ENCODE results near the gene TEKT5.

Gene TEKT5

GRCh38 chr16:10601444-10602408 lies 93.0 kb downstream of the TEKT5 start:
- Mint-ChIP-seq H3K27ac (no peak overlapping the region), H3K4me1 (ENCODE audit: low read depth) (no peaks in the 10 kb centered on the region), H3K9me3 (ENCODE audit: low read depth) (no peaks in the 10 kb centered on the region), H3K36me3 (no peaks in the 10 kb centered on the region), H3K4me3 (no peak overlapping the region), H3K27me3 (peaks cover 9% of the 10 kb centered on the region)

DNA sequence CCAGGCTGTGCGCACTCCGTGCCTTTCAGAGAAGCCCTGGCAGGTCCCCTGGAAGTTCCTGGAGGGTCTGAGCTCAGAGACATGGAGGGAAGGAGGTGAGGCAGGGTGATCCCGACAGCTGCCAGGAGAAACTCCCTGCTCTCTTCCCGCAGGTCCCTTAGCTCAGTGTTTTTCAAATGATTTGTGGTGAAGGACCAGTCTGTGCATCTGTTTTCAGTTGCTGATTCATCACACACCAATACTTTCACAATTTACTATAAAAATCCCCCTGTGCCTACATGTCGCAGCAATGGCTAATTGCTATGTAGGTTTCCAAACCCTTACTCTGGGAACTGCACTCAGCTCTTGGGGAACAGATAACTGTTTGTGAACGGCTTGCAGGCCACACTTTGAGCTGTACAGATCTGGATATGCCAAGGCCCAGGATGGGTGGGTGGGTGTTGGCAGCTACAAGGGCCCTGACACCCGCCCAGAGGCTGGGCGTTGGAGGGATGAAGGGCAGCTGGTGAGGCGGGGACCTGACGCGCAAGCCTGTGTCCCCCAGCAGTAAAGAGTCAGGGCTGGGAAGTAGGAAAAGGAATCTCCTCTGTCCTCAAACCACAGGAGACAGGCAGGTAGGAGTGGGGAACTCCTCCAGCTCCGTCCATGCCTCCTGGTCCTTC lies 93.8 kb downstream of the TEKT5 start:
- no peaks in the 10 kb centered on the region for H3K36me3 Mint-ChIP-seq
- no peaks in the 10 kb centered on the region for H3K9me3 Mint-ChIP-seq (ENCODE audit: low read depth)
- H3K4me3 Mint-ChIP-seq: no peak overlapping the region

DNA sequence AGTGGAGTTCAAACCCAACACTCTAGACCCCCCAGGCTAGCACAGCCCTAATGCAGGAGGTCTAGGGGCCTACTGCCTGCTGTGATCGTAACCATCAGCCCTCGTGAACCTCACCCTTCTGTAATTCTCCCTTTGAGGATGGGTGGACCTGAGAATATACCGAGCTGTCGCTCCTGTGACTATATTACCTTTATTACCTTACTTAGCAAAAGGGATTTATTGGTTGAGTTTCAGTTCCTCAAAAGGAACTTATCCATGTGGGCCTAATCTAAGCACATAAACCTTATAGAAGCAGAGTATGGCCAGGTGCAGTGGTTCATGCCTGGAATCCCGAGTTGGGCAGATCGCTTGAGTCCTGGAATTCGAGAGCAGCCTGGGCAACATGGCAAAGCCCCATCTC lies 95.1 kb downstream of the TEKT5 start:
- Mint-ChIP-seq H3K4me3 (no peak overlapping the region), H3K9me3 (ENCODE audit: low read depth) (no peaks in the 10 kb centered on the region), H3K27ac (no peak overlapping the region), H3K36me3 (no peaks in the 10 kb centered on the region), H3K4me1 (ENCODE audit: low read depth) (no peaks in the 10 kb centered on the region), H3K27me3 (peaks cover 9% of the 10 kb centered on the region)

More for the DNA sequence above, 93.8 kb downstream of the TEKT5 start:
- Mint-ChIP-seq H3K4me1 (ENCODE audit: low read depth) (no peaks in the 10 kb centered on the region), H3K27ac (no peak overlapping the region), H3K27me3 (peaks cover 9% of the 10 kb centered on the region)

DNA sequence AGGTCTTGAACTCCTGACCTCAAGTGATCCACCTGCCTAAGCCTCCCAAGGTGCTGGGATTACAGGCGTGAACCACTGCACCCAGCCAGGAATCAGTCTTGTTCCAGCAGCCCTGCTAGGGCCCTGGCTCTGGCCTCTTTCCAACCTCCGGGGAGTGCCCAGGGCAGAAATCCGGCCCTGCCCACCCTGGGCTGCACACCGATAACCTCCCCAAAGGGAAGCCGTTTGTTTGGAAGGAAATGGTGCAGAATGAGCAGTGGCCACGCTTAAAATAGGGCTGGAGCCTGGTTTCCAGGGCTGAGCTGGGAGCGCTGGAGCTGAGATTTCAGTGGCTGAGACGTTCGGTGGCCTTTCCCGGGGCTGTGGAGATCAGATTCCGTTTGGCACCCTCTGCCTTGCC lies 96.6 kb downstream of the TEKT5 start:
- Mint-ChIP-seq H3K4me3 (no peak overlapping the region), H3K4me1 (ENCODE audit: low read depth) (no peaks in the 10 kb centered on the region), H3K27me3 (peaks cover 9% of the 10 kb centered on the region), H3K27ac (no peak overlapping the region), H3K9me3 (ENCODE audit: low read depth) (no peaks in the 10 kb centered on the region), H3K36me3 (no peaks in the 10 kb centered on the region)

DNA sequence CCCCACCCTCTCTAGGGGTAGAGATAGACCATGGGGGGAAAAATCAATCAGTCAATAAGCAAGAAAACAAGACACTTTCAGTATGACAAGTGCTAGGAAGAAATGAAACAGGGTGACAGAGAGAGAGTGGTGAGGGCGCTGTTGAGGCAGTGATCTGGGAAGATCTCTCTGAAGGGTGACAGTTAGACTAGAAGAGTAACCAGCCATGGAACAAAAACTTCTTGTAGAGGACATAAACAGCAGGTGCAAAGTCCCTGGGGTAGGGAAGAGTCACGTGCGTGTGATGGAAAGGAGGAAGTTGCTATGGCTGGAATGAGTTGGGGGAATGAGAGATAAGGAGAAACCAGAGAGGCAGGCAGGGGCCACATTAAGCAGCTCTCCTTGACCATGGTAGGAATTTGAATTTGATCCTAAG lies 97.5 kb downstream of the TEKT5 start:
- H3K27ac Mint-ChIP-seq: no peak overlapping the region
- no peaks in the 10 kb centered on the region for H3K9me3 Mint-ChIP-seq (ENCODE audit: low read depth)
- no peaks in the 10 kb centered on the region for H3K36me3 Mint-ChIP-seq
- H3K27me3 Mint-ChIP-seq: peaks cover 9% of the 10 kb centered on the region
- no peaks in the 10 kb centered on the region for H3K4me1 Mint-ChIP-seq (ENCODE audit: low read depth)
- no peak overlapping the region for H3K4me3 Mint-ChIP-seq

DNA sequence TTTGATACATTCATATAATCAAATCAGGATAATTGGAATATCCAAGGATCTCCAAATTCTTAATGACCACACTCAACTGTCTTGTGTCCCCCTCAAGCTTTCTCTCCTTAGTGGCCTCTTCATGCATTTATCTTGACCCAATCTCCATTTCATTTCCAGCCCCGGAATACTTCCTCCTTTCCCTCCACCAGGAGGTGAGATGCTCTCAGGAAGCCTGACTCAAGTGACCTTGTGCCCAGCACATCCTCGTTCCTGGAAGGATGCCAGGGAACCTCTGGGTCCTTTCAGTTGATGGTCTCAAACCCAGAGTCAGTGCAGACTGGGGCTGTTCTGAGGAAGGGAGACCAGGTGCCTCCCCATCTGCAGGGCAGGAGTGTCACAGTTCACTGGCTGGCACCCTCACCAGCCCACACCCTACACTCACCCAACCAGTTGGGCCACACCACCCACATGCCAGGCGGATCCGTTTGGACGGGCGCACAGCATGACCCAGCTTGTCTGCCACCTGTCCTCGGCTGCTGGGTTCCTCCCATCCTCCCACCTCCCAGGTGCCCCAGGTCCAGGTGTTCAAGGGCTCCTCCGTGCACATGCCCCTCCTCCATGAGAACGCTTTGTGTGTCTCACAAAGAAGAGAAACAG lies 100.3 kb downstream of the TEKT5 start:
- no peaks in the 10 kb centered on the region for H3K4me1 Mint-ChIP-seq (ENCODE audit: low read depth)
- H3K4me3 Mint-ChIP-seq: no peak overlapping the region
- no peaks in the 10 kb centered on the region for H3K36me3 Mint-ChIP-seq
- H3K9me3 Mint-ChIP-seq (ENCODE audit: low read depth): no peaks in the 10 kb centered on the region
- H3K27me3 Mint-ChIP-seq: peaks cover 7% of the 10 kb centered on the region
- no peak overlapping the region for H3K27ac Mint-ChIP-seq

- Mint-ChIP-seq H3K27me3 (peaks cover 7% of the 10 kb centered on the region), H3K4me3 (no peak overlapping the region), H3K27ac (no peak overlapping the region), H3K36me3 (no peaks in the 10 kb centered on the region), H3K9me3 (ENCODE audit: low read depth) (no peaks in the 10 kb centered on the region), H3K4me1 (ENCODE audit: low read depth) (no peaks in the 10 kb centered on the region)
Measured at GRCh38 chr16:10592611-10593010, 102.1 kb downstream of the TEKT5 start.

- H3K27ac Mint-ChIP-seq: no peak overlapping the region
- H3K9me3 Mint-ChIP-seq (ENCODE audit: low read depth): no peaks in the 10 kb centered on the region
- no peak overlapping the region for H3K4me3 Mint-ChIP-seq
- H3K4me1 Mint-ChIP-seq (ENCODE audit: low read depth): no peaks in the 10 kb centered on the region
- no peaks in the 10 kb centered on the region for H3K27me3 Mint-ChIP-seq
- H3K36me3 Mint-ChIP-seq: no peaks in the 10 kb centered on the region
Measured at GRCh38 chr16:10590342-10590741, 104.4 kb downstream of the TEKT5 start.

- Mint-ChIP-seq H3K4me1 (ENCODE audit: low read depth) (no peaks in the 10 kb centered on the region), H3K4me3 (no peak overlapping the region), H3K9me3 (ENCODE audit: low read depth) (no peaks in the 10 kb centered on the region), H3K27me3 (no peaks in the 10 kb centered on the region), H3K36me3 (no peaks in the 10 kb centered on the region), H3K27ac (no peak overlapping the region)
Measured at GRCh38 chr16:10589109-10589508, 105.6 kb downstream of the TEKT5 start.

DNA sequence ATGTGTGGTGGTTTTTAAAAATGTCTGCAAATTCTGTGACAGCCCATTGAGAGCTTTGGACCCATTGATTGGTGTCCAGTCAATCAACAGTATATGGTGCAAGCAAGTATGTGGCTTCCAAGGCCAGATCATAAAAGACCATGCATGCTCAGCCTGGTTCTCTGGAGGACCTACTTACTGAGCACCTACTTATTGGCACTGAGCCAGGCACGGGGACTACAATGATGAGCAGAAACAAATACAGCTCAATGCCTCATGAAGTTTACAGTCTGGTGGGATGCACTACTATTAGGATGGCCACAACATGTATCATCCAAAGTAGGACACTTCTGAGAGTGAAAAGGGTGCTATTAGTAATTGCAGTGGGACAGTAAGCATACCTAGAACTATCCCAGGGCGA lies 107.1 kb downstream of the TEKT5 start:
- Mint-ChIP-seq H3K9me3 (ENCODE audit: low read depth) (no peaks in the 10 kb centered on the region), H3K27ac (no peak overlapping the region), H3K4me1 (ENCODE audit: low read depth) (no peaks in the 10 kb centered on the region), H3K36me3 (no peaks in the 10 kb centered on the region), H3K4me3 (no peak overlapping the region), H3K27me3 (peaks cover 6% of the 10 kb centered on the region)

DNA sequence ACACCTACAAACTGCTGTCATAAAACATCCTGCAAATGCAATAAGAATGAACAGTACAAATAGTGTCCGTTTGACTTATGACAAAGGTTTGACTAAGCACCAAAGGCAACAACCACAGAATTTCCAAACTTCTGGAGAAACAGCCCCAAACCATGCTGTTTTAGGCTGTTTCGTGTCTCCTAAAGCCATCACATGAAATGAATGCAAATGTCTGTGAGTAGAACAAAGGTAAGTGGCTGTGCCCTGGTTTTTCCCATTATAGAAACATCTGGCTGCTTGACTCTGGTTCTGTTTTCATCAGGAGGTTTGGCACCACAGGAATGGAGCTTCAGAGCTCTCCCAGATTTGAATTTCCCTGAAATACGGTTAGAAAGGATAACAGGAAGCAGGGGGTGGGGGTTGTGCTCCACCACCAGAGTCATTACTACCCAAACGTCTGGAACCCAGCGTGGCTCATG lies 109.7 kb downstream of the TEKT5 start:
- Mint-ChIP-seq H3K9me3 (ENCODE audit: low read depth) (no peaks in the 10 kb centered on the region), H3K27ac (no peak overlapping the region), H3K36me3 (no peaks in the 10 kb centered on the region), H3K4me3 (no peak overlapping the region), H3K4me1 (ENCODE audit: low read depth) (peaks cover 2% of the 10 kb centered on the region), H3K27me3 (peaks cover 12% of the 10 kb centered on the region)

DNA sequence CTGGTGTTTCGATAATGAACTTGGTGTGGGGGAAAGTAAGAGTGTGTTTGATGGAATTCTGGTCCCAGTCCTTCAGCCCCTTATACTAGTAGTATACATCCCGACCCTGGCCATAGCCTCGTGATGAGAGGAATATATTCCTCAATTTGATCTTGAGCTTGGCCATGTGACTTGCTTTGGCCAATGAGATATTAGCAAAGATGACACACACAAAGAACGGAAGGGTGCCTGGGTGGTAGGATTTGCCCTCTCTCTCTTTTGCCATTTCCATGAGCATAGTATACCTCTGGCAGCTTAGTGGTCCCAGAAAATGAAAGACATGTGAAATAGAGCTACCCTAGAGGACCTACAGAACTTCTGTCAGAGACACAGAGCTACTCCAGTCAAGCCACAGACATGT lies 111.5 kb downstream of the TEKT5 start:
- no peaks in the 10 kb centered on the region for H3K9me3 Mint-ChIP-seq (ENCODE audit: low read depth)
- H3K36me3 Mint-ChIP-seq: no peaks in the 10 kb centered on the region
- H3K27me3 Mint-ChIP-seq: peaks cover 20% of the 10 kb centered on the region
- no peak overlapping the region for H3K4me3 Mint-ChIP-seq
- no peak overlapping the region for H3K27ac Mint-ChIP-seq
- H3K4me1 Mint-ChIP-seq (ENCODE audit: low read depth): peaks cover 2% of the 10 kb centered on the region

DNA sequence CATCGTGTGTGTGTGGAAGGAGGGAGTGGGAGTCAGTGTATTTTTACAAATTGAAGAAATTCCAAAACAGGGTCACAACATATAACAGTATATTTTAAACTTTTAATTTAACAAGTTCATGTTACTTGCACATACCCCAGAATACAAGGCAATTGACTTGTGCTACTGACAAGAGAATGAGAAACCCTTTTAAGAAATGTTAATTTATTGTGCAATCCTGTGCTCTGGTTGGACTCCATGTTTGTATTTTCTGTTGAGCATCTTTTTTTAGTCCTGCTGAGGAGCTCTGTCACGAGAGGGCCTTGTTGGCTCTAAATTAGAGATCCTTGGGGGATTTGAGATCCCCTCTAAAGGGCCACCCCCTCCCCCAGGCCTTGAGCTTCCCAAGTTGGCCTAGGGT lies 113.2 kb downstream of the TEKT5 start:
- Mint-ChIP-seq H3K9me3 (ENCODE audit: low read depth) (no peaks in the 10 kb centered on the region), H3K27ac (no peak overlapping the region), H3K36me3 (no peaks in the 10 kb centered on the region), H3K27me3 (peaks cover 26% of the 10 kb centered on the region), H3K4me1 (ENCODE audit: low read depth) (peaks cover 2% of the 10 kb centered on the region), H3K4me3 (no peak overlapping the region)

DNA sequence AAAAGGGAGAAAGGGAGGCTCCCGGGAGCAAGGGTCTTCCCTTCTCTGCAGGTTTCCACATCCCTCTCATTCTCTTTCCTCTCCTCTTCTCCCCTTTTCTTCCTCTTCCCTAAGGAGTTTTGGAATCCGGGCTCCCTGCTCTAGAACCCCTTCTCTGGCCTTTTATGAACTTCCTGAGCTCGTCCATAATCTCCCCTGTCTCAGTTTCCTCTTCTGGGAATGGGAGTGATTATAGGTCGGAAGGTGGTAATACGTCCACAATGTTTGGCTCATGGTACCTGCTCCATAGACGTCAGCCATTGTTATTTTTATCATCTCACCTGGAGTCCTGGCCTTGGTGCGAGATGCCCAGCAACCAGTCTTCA lies 113.9 kb downstream of the TEKT5 start:
- Mint-ChIP-seq H3K27ac (no peak overlapping the region), H3K27me3 (peaks cover 26% of the 10 kb centered on the region), H3K9me3 (ENCODE audit: low read depth) (no peaks in the 10 kb centered on the region), H3K4me3 (no peak overlapping the region), H3K36me3 (no peaks in the 10 kb centered on the region), H3K4me1 (ENCODE audit: low read depth) (peaks cover 2% of the 10 kb centered on the region)
